Neural cell (in vitro differentiated cells): ENCODE measurements around the gene AFDN. TPM values are rescaled to one million over a fixed set of nuclear protein-coding genes. Genes with fewer than 3 reads are reported as not detected.

Experiments
- H2AFZ ChIP-seq: fragments of 200-600, 300-800 bp; sonication (generic), shearing (Covaris generic); 2 replicates; pipeline ENCODE4 v1.6.0; 2014; ENCODE audit warnings: low read depth, mild to moderate bottlenecking, antibody characterized with exemption, low read length, moderate library complexity
- H3F3A ChIP-seq: fragments of 200-600 bp; shearing (Covaris generic); 2 replicates; pipeline ENCODE4 v1.6.1; 2016; ENCODE audit warnings: mild to moderate bottlenecking, moderate library complexity, mixed read lengths, antibody characterized with exemption, low read length; ENCODE audit not compliant: insufficient read depth, poor library complexity, severe bottlenecking
- H3K27ac ChIP-seq: fragments of 200-600, 300-800 bp; sonication (generic), shearing (Covaris generic); 2 replicates; pipeline ENCODE4 v1.5.1; 2014; ENCODE audit warnings: mild to moderate bottlenecking, low read length, moderate library complexity
- H3K27me3 ChIP-seq: fragments of 300-800, 200-600 bp; sonication (generic), shearing (Covaris generic); 2 replicates; pipeline ENCODE4 v1.6.0; 2014; ENCODE audit warnings: mild to moderate bottlenecking, low read depth, low read length, moderate library complexity; ENCODE audit not compliant: insufficient read depth
- H3K36me3 ChIP-seq: fragments of 300-800, 200-600 bp; sonication (generic), shearing (Covaris generic); 2 replicates; pipeline ENCODE4 v1.5.1; 2014; ENCODE audit warnings: mild to moderate bottlenecking, antibody characterized with exemption, low read length, moderate library complexity; ENCODE audit not compliant: insufficient read depth
- H3K4me2 ChIP-seq: fragments of 300-800, 200-600 bp; sonication (generic), shearing (Covaris generic); 2 replicates; pipeline ENCODE4 v1.6.0; 2014; ENCODE audit warnings: mild to moderate bottlenecking, low read length
- H3K4me3 ChIP-seq: fragments of 300-800, 200-600 bp; sonication (generic), shearing (Covaris generic); 2 replicates; pipeline ENCODE4 v1.5.1; 2014; ENCODE audit warnings: mild to moderate bottlenecking, low read length, moderate library complexity
- H3K79me2 ChIP-seq: fragments of 200-600 bp; shearing (Covaris generic); replicated peaks from 2 replicates; pipeline ENCODE4 v1.6.0; 2014; ENCODE audit warnings: mild to moderate bottlenecking, low read length, moderate library complexity; ENCODE audit not compliant: insufficient read depth
- H3K9ac ChIP-seq: fragments of 300-800, 200-600 bp; sonication (generic), shearing (Covaris generic); 2 replicates; pipeline ENCODE4 v1.6.1; 2016; ENCODE audit warnings: mild to moderate bottlenecking, low read length, mixed read lengths
- H3K9me2 ChIP-seq: fragments of 200-600 bp; shearing (Covaris generic); 2 replicates; pipeline ENCODE4 v1.6.1; 2016; ENCODE audit warnings: mild to moderate bottlenecking, low read length, mixed read lengths; ENCODE audit not compliant: insufficient read depth
- H3K9me3 ChIP-seq: fragments of 200-600, 300-800 bp; sonication (generic), shearing (Covaris generic); 2 replicates; pipeline ENCODE4 v1.6.1; 2016; ENCODE audit warnings: mild to moderate bottlenecking, mixed run types, low read length, moderate library complexity, mixed read lengths
- H4K20me1 ChIP-seq: fragments of 200-600 bp; shearing (Covaris generic); 2 replicates; pipeline ENCODE4 v1.6.1; 2016; ENCODE audit warnings: mild to moderate bottlenecking, mixed run types; ENCODE audit not compliant: insufficient read depth
- CTCF ChIP-seq: fragments of 450-650 bp; IDR thresholded peaks from 2 replicates; pipeline ENCODE4 v1.5.1; 2014; ENCODE audit warnings: antibody characterized with exemption, mild to moderate bottlenecking, moderate library complexity; ENCODE audit not compliant: poor library complexity, severe bottlenecking
- EP300 ChIP-seq: fragments of 450-650 bp; conservative IDR thresholded peaks from 2 replicates; pipeline ENCODE4 v1.6.1; 2014; ENCODE audit warnings: antibody characterized with exemption, mild to moderate bottlenecking, moderate library complexity; ENCODE audit not compliant: poor library complexity, severe bottlenecking
- EZH2 ChIP-seq: fragments of 200-600, 300-800 bp; shearing (Covaris generic), sonication (generic); IDR thresholded peaks from 2 replicates; pipeline ENCODE4 v1.6.1; 2014; ENCODE audit warnings: antibody characterized with exemption, low read length, borderline replicate concordance, mild to moderate bottlenecking; ENCODE audit not compliant: insufficient read depth, poor library complexity, severe bottlenecking
- MXI1 ChIP-seq: fragments of 450-650 bp; conservative IDR thresholded peaks from 2 replicates; pipeline ENCODE4 v1.6.1; 2014; ENCODE audit warnings: antibody characterized with exemption, mild to moderate bottlenecking; ENCODE audit not compliant: poor library complexity, severe bottlenecking
- POLR2AphosphoS5 ChIP-seq: IDR thresholded peaks from 2 replicates; pipeline ENCODE4 v1.6.1; 2012
- RAD21 ChIP-seq: fragments of 450-650 bp; conservative IDR thresholded peaks from 2 replicates; pipeline ENCODE4 v1.6.1; 2014; ENCODE audit warnings: antibody characterized with exemption, mild to moderate bottlenecking, moderate library complexity
- REST ChIP-seq: IDR thresholded peaks from 2 replicates; pipeline ENCODE4 v1.6.1; 2012; ENCODE audit warnings: borderline replicate concordance
- SMC3 ChIP-seq: fragments of 450-650 bp; conservative IDR thresholded peaks from 2 replicates; pipeline ENCODE4 v1.6.1; 2014; ENCODE audit warnings: antibody characterized with exemption, mild to moderate bottlenecking, moderate library complexity; ENCODE audit not compliant: poor library complexity
- TAF1 ChIP-seq: IDR thresholded peaks from 2 replicates; pipeline ENCODE4 v1.6.1; 2012; ENCODE audit warnings: low read depth
- polyA plus RNA-seq: library from polyadenylated mRNA; depleted of rRNA; stranded (reverse); fragments of >200 nt; gene quantifications from 2 replicates; pipeline ENCODE4 v1.2.3, GENCODE V29; 2014

The AFDN gene
- polyA plus RNA-seq, 1 donor from 2014 or later, result 193 TPM

GRCh38 chr6:167973148-167973885, 146.6 kb downstream of the AFDN start:
- Histone ChIP-seq H3K4me3 (no peak overlapping the region), H4K20me1 (no peaks in the 10 kb centered on the region), H3K36me3 (peaks cover 12% of the 10 kb centered on the region), H3K27me3 (no peaks in the 10 kb centered on the region), H3K9me2 (no peaks in the 10 kb centered on the region), H3K9ac (no peak overlapping the region), H3K27ac (no peak overlapping the region), H3K4me2 (no peak overlapping the region), H3K9me3 (no peaks in the 10 kb centered on the region), H3K79me2 (no peaks in the 10 kb centered on the region), H2AFZ (no peak overlapping the region), H3F3A (no peaks in the 10 kb centered on the region)
- TF ChIP-seq SMC3 (no peak), CTCF (no peak), REST (no peak), RAD21 (no peak), EP300 (no peak), MXI1 (no peak), TAF1 (no peak), POLR2AphosphoS5 (no peak), EZH2 (no peak)

- TF ChIP-seq MXI1 (no peak), CTCF (no peak), SMC3 (no peak), EP300 (no peak)
- peaks cover 10% of the 10 kb centered on the region for H3K36me3 ChIP-seq
- no peaks in the 10 kb centered on the region for H3K9me3 ChIP-seq
- H2AFZ ChIP-seq, result no peak overlapping the region
- H3K9me2 ChIP-seq, result no peaks in the 10 kb centered on the region
- no peak overlapping the region for H3K9ac ChIP-seq
- no peaks in the 10 kb centered on the region for H3K27me3 ChIP-seq
- H3K4me2 ChIP-seq, result no peak overlapping the region
- no peak overlapping the region for H3K27ac ChIP-seq
- no peak overlapping the region for H3K4me3 ChIP-seq
- no peaks in the 10 kb centered on the region for H3F3A ChIP-seq
- no peaks in the 10 kb centered on the region for H4K20me1 ChIP-seq
- no peaks in the 10 kb centered on the region for H3K79me2 ChIP-seq
Observed at GRCh38 chr6:167974640-167975344, 148.1 kb downstream of the AFDN start.
